Dermis microvascular lymphatic vessel endothelial cell (primary cell): ENCODE measurements around the gene PRIMA1. TPM values are rescaled to one million over a fixed set of nuclear protein-coding genes. Genes with fewer than 3 reads are reported as not detected.
"Not testable (repeated sequence)": the region's sequence is repeated elsewhere in the genome, so short reads cannot be mapped to it uniquely, and the experiment has no call there.

Experiments used
- DNase-seq, 2 donors: peaks; one replicate each; pipeline versions ENCODE4 v3.0.0 to v3.0.0-alpha.2; 2010; ENCODE audit warnings: low read depth in 2 of 2
- total RNA-seq: library from RNA; depleted of rRNA; stranded (reverse); fragments of >200 nt; gene quantifications from 2 replicates; pipeline ENCODE4 v1.2.1, GENCODE V29; 2014

The PRIMA1 gene
- total RNA-seq = not detected in 2 replicates

GRCh38 chr14:93788293-93788542 is at the start of gene PRIMA1:
PRIMA1 (minus strand) TSS chr14:93788485; CDS start chr14:93787718, 767 bp downstream.
- DNase-seq = no peak

- no peak for DNase-seq
These were observed 46.5 kb upstream of the PRIMA1 start for GRCh38 chr14:93834699-93835371.

GRCh38 chr14:93832665-93833064 is 44.4 kb upstream of the PRIMA1 start:
- no peak for DNase-seq

GRCh38 chr14:93832081-93832480 is 43.8 kb upstream of the PRIMA1 start:
- no peak for DNase-seq

- DNase-seq = no peak
These were observed 42.6 kb upstream of the PRIMA1 start for GRCh38 chr14:93830753-93831461.

GRCh38 chr14:93829839-93830481 is 41.7 kb upstream of the PRIMA1 start:
- no peak for DNase-seq

GRCh38 chr14:93825235-93825553 is 36.9 kb upstream of the PRIMA1 start:
- no peak for DNase-seq

GRCh38 chr14:93824518-93825234 is 36.4 kb upstream of the PRIMA1 start:
- no peak for DNase-seq

GRCh38 chr14:93824076-93824475 is 35.8 kb upstream of the PRIMA1 start:
- DNase-seq = no peak

GRCh38 chr14:93821051-93821450 is 32.8 kb upstream of the PRIMA1 start:
- DNase-seq = no peak

- DNase-seq = no peak
These were observed 30.6 kb upstream of the PRIMA1 start for GRCh38 chr14:93818857-93819256.

- DNase-seq = no peak
These were observed 23.4 kb upstream of the PRIMA1 start for GRCh38 chr14:93811676-93812075.

GRCh38 chr14:93811020-93811419 is 22.7 kb upstream of the PRIMA1 start:
- no peak for DNase-seq

- DNase-seq = not testable (repeated sequence)
These were observed 21.5 kb upstream of the PRIMA1 start for GRCh38 chr14:93809491-93810420.

GRCh38 chr14:93804654-93805053 is 16.4 kb upstream of the PRIMA1 start:
- DNase-seq = no peak

- DNase-seq = no peak
These were observed 15.4 kb upstream of the PRIMA1 start for GRCh38 chr14:93803408-93804318.

GRCh38 chr14:93799989-93800921 is 12.0 kb upstream of the PRIMA1 start:
- no peak for DNase-seq

- DNase-seq = no peak
These were observed 11.3 kb upstream of the PRIMA1 start for GRCh38 chr14:93799617-93799988.

GRCh38 chr14:93797536-93797935 is 9.3 kb upstream of the PRIMA1 start:
- DNase-seq = no peak
